Measurements from ENCODE around the gene PSORS1C2.

DNA sequence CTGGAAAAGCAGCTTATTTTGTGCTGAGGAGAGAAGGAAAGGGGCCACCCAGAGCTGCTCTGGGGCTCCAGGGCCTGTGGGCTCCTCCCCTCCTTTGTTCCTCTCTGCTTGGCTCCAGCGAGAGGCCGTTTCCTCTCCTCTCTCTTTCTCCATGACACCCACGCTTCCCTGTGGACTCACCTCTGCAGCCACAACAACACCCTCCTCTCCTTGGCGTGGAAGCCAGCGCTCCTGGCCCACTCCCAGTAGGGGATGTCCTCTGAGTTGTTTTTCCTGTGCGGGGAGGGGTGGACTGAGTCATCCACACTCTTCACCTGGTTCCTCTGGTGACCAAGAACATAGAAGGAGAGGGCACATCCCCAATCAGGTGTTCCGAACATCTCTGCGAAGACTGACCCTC is 13.7 kb downstream of the PSORS1C2 start:
- TF ChIP-seq, protein P1, sequence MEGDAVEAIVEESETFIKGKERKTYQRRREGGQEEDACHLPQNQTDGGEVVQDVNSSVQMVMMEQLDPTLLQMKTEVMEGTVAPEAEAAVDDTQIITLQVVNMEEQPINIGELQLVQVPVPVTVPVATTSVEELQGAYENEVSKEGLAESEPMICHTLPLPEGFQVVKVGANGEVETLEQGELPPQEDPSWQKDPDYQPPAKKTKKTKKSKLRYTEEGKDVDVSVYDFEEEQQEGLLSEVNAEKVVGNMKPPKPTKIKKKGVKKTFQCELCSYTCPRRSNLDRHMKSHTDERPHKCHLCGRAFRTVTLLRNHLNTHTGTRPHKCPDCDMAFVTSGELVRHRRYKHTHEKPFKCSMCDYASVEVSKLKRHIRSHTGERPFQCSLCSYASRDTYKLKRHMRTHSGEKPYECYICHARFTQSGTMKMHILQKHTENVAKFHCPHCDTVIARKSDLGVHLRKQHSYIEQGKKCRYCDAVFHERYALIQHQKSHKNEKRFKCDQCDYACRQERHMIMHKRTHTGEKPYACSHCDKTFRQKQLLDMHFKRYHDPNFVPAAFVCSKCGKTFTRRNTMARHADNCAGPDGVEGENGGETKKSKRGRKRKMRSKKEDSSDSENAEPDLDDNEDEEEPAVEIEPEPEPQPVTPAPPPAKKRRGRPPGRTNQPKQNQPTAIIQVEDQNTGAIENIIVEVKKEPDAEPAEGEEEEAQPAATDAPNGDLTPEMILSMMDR (IDR thresholded peaks at IDR 0.05): no peak
- TF ChIP-seq, protein P2, sequence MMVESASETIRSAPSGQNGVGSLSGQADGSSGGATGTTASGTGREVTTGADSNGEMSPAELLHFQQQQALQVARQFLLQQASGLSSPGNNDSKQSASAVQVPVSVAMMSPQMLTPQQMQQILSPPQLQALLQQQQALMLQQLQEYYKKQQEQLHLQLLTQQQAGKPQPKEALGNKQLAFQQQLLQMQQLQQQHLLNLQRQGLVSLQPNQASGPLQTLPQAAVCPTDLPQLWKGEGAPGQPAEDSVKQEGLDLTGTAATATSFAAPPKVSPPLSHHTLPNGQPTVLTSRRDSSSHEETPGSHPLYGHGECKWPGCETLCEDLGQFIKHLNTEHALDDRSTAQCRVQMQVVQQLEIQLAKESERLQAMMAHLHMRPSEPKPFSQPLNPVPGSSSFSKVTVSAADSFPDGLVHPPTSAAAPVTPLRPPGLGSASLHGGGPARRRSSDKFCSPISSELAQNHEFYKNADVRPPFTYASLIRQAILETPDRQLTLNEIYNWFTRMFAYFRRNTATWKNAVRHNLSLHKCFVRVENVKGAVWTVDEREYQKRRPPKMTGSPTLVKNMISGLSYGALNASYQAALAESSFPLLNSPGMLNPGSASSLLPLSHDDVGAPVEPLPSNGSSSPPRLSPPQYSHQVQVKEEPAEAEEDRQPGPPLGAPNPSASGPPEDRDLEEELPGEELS (CRISPR knock-in tag; IDR thresholded peaks at IDR 0.05): no peak
- TF ChIP-seq SMAD3 (CRISPR knock-in tag; IDR thresholded peaks at IDR 0.05; ENCODE audit: borderline replicate concordance) (no peak), GTF2I (CRISPR knock-in tag; conservative IDR thresholded peaks at IDR 0.05) (no peak), ZNF121 (CRISPR knock-in tag; IDR thresholded peaks at IDR 0.05) (no peak), JUN (CRISPR knock-in tag; IDR thresholded peaks at IDR 0.05) (no peak), CBFB (CRISPR knock-in tag; IDR thresholded peaks at IDR 0.05; ENCODE audit: low read depth) (no peak), CREM (CRISPR knock-in tag; IDR thresholded peaks at IDR 0.05) (no peak), NFE2L1 (CRISPR knock-in tag; IDR thresholded peaks at IDR 0.05) (no peak), ATF1 (CRISPR knock-in tag; IDR thresholded peaks at IDR 0.05) (no peak)
- TF ChIP-seq, protein P3, sequence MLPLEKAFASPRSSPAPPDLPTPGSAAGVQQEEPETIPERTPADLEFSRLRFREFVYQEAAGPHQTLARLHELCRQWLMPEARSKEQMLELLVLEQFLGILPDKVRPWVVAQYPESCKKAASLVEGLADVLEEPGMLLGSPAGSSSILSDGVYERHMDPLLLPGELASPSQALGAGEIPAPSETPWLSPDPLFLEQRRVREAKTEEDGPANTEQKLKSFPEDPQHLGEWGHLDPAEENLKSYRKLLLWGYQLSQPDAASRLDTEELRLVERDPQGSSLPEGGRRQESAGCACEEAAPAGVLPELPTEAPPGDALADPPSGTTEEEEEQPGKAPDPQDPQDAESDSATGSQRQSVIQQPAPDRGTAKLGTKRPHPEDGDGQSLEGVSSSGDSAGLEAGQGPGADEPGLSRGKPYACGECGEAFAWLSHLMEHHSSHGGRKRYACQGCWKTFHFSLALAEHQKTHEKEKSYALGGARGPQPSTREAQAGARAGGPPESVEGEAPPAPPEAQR (CRISPR knock-in tag; IDR thresholded peaks at IDR 0.05): no peak
- TF ChIP-seq, protein P4, sequence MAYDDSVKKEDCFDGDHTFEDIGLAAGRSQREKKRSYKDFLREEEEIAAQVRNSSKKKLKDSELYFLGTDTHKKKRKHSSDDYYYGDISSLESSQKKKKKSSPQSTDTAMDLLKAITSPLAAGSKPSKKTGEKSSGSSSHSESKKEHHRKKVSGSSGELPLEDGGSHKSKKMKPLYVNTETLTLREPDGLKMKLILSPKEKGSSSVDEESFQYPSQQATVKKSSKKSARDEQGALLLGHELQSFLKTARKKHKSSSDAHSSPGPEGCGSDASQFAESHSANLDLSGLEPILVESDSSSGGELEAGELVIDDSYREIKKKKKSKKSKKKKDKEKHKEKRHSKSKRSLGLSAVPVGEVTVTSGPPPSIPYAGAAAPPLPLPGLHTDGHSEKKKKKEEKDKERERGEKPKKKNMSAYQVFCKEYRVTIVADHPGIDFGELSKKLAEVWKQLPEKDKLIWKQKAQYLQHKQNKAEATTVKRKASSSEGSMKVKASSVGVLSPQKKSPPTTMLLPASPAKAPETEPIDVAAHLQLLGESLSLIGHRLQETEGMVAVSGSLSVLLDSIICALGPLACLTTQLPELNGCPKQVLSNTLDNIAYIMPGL (CRISPR knock-in tag; IDR thresholded peaks at IDR 0.05): no peak
- TF ChIP-seq, protein P5, sequence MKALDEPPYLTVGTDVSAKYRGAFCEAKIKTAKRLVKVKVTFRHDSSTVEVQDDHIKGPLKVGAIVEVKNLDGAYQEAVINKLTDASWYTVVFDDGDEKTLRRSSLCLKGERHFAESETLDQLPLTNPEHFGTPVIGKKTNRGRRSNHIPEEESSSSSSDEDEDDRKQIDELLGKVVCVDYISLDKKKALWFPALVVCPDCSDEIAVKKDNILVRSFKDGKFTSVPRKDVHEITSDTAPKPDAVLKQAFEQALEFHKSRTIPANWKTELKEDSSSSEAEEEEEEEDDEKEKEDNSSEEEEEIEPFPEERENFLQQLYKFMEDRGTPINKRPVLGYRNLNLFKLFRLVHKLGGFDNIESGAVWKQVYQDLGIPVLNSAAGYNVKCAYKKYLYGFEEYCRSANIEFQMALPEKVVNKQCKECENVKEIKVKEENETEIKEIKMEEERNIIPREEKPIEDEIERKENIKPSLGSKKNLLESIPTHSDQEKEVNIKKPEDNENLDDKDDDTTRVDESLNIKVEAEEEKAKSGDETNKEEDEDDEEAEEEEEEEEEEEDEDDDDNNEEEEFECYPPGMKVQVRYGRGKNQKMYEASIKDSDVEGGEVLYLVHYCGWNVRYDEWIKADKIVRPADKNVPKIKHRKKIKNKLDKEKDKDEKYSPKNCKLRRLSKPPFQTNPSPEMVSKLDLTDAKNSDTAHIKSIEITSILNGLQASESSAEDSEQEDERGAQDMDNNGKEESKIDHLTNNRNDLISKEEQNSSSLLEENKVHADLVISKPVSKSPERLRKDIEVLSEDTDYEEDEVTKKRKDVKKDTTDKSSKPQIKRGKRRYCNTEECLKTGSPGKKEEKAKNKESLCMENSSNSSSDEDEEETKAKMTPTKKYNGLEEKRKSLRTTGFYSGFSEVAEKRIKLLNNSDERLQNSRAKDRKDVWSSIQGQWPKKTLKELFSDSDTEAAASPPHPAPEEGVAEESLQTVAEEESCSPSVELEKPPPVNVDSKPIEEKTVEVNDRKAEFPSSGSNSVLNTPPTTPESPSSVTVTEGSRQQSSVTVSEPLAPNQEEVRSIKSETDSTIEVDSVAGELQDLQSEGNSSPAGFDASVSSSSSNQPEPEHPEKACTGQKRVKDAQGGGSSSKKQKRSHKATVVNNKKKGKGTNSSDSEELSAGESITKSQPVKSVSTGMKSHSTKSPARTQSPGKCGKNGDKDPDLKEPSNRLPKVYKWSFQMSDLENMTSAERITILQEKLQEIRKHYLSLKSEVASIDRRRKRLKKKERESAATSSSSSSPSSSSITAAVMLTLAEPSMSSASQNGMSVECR (CRISPR knock-in tag; IDR thresholded peaks at IDR 0.05; ENCODE audit: borderline replicate concordance): no peak
- TF ChIP-seq, protein P6, sequence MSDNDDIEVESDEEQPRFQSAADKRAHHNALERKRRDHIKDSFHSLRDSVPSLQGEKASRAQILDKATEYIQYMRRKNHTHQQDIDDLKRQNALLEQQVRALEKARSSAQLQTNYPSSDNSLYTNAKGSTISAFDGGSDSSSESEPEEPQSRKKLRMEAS (CRISPR knock-in tag; IDR thresholded peaks at IDR 0.05): no peak

All from WTC11 (cell line).